GM18870 (cell line): ENCODE measurements around the gene CLCN7.
"Not testable (repeated sequence)": the region's sequence is repeated elsewhere in the genome, so short reads cannot be mapped to it uniquely, and the experiment has no call there.

ENCODE experiments used
- ATAC-seq: cut with Tn5 transposase; IDR thresholded peaks from one replicate; pipeline ENCODE4 v1.9.1; 2021; ENCODE audit warnings: moderate library complexity; ENCODE audit not compliant: unreplicated experiment

Gene CLCN7

GRCh38 chr16:1447965-1448364 is 26.9 kb downstream of the CLCN7 start:
- ATAC-seq: no peak

GRCh38 chr16:1446296-1447080 is 28.3 kb downstream of the CLCN7 start:
- ATAC-seq: no peak

GRCh38 chr16:1445518-1446203 is 29.2 kb downstream of the CLCN7 start:
- no peak for ATAC-seq

GRCh38 chr16:1444730-1445517 is 29.9 kb downstream of the CLCN7 start:
- ATAC-seq: no peak

GRCh38 chr16:1443980-1444729 is 30.7 kb downstream of the CLCN7 start, which contains the start of gene CCDC154:
Gene CCDC154, minus strand, starts transcription at chr16:1444556. Its CDS starts 234 bp downstream, at chr16:1444322.
- ATAC-seq: no peak

GRCh38 chr16:1443403-1443973 is 31.3 kb downstream of the CLCN7 start:
- no peak for ATAC-seq

- ATAC-seq: no peak
These were observed 32.1 kb downstream of the CLCN7 start for GRCh38 chr16:1442697-1443096.

- no peak for ATAC-seq
These were observed 33.4 kb downstream of the CLCN7 start for GRCh38 chr16:1441391-1441829.

- ATAC-seq: not testable (repeated sequence)
These were observed 35.1 kb downstream of the CLCN7 start for GRCh38 chr16:1439699-1440074.

- no peak for ATAC-seq
These were observed 35.6 kb downstream of the CLCN7 start for GRCh38 chr16:1439058-1439698.

- ATAC-seq: no peak
These were observed 36.4 kb downstream of the CLCN7 start for GRCh38 chr16:1438229-1439057.

- ATAC-seq: no peak
These were observed 37.2 kb downstream of the CLCN7 start for GRCh38 chr16:1437606-1438005.

- no peak for ATAC-seq
These were observed 38.0 kb downstream of the CLCN7 start for GRCh38 chr16:1436731-1437355.

GRCh38 chr16:1435921-1436697 is 38.7 kb downstream of the CLCN7 start:
- no peak for ATAC-seq

GRCh38 chr16:1434644-1435592 is 39.9 kb downstream of the CLCN7 start:
- ATAC-seq: no peak

- ATAC-seq: no peak
These were observed 41.1 kb downstream of the CLCN7 start for GRCh38 chr16:1433756-1434155.

- no peak for ATAC-seq
These were observed 41.6 kb downstream of the CLCN7 start for GRCh38 chr16:1433263-1433560.
